ENCODE results near the gene MGST3. TPM values are rescaled to one million over a fixed set of nuclear protein-coding genes. Genes with fewer than 3 reads are reported as not detected.

The MGST3 gene
- total RNA-seq, 1 donor from 2014 or later, result 126 TPM

DNA sequence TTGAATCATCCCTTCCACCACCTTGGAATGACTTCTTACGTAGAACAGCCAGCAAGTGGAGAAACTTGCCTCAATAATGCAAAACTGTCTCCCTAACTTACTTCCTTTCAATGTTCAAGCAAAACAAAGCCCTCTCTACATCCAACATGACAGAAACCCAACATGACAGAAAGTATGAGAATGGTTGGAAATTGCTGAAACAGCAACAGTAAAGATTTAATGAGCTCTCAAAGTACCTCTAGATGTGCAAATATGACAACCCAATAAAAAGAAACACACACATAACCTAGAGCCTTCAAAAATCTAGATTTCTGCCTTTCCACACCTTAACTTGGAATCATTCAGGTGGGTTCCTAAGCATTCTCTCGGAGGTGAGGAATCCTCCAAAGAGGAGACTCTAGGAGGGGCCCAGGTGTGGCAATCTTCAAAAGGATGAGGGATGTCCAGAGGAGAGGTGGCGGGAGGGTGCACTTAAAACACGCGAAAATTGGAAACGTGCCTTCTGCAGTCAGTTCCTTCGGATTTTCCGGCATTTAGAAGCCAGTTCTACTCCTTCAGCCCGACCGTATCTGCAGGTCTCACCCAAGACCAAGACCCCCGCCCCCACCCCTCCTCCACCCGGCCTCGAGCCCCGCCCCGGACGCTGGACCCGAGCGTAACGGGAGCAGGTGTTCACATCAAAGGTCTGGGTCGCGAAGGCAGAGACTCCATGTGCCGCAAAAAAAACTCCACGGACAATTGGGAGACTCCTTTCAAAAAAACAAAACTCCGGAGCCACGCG lies 996 bp upstream of the MGST3 start:
- TF ChIP-seq, protein P1, sequence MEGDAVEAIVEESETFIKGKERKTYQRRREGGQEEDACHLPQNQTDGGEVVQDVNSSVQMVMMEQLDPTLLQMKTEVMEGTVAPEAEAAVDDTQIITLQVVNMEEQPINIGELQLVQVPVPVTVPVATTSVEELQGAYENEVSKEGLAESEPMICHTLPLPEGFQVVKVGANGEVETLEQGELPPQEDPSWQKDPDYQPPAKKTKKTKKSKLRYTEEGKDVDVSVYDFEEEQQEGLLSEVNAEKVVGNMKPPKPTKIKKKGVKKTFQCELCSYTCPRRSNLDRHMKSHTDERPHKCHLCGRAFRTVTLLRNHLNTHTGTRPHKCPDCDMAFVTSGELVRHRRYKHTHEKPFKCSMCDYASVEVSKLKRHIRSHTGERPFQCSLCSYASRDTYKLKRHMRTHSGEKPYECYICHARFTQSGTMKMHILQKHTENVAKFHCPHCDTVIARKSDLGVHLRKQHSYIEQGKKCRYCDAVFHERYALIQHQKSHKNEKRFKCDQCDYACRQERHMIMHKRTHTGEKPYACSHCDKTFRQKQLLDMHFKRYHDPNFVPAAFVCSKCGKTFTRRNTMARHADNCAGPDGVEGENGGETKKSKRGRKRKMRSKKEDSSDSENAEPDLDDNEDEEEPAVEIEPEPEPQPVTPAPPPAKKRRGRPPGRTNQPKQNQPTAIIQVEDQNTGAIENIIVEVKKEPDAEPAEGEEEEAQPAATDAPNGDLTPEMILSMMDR (IDR thresholded peaks at IDR 0.05; ENCODE audit: unreplicated experiment), result no peak
- H3K4me1 Mint-ChIP-seq, result peaks cover 32% of the 10 kb centered on the region
- no peaks in the 10 kb centered on the region for H3K36me3 Mint-ChIP-seq
- H3K27ac Mint-ChIP-seq, result no peak overlapping the region
- H3K9me3 Mint-ChIP-seq, result no peaks in the 10 kb centered on the region
- DNase-seq (ENCODE audit: low spot score in 2 of 2, unreplicated experiment in 2 of 2), result peak in 1 of 2 experiments; percentile 21
- no peak overlapping the region for H3K4me3 Mint-ChIP-seq
- no peaks in the 10 kb centered on the region for H3K27me3 Mint-ChIP-seq (ENCODE audit: low read depth)

DNA sequence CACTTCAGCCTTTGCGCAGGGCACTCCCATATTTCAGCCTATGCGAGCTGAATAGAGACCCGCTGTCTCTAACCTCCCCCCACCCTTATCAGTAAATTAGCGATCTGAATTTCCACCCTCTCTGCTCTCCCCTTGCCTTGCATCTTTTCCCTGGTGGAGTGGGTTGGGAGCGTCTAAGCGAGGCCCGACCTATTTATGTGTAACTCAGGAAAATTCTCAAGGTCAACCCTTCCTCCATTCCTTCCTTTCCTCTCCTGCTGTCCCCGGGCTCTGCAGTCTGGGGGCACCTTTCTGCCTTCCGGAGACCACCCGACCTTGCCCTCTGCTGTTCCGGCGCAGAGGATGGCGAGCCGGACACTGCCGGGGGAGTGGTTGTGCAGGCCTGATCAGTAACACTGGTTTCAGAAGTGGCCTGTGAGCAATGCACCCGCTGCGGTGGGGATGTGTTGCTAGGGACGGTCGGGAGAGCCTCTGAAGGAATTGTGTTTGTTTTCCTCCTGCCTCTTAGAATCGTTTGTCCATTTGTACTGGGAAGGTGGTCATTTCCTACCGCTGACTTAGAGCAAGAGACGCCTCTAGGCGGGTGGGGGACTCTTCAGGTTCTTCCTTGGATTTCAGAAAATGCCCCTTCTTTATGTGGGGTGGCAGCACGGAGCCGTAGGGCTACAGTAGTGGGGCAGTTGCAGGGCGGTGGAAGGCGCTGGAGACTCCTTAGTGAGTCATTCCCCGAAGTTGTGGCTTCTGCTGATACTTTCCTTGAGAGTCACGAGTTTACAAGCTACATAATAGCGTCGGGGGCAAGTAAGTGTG lies 513 bp downstream of the MGST3 start:
- DNase-seq (ENCODE audit: low spot score in 2 of 2, unreplicated experiment in 2 of 2), result peak in 1 of 2 experiments; percentile 61
- H3K4me3 Mint-ChIP-seq, result no peak overlapping the region
- TF ChIP-seq, protein P1 (IDR thresholded peaks at IDR 0.05; ENCODE audit: unreplicated experiment), result no peak
- peaks cover 32% of the 10 kb centered on the region for H3K4me1 Mint-ChIP-seq
- H3K27me3 Mint-ChIP-seq (ENCODE audit: low read depth), result no peaks in the 10 kb centered on the region
- no peak overlapping the region for H3K27ac Mint-ChIP-seq
- no peaks in the 10 kb centered on the region for H3K36me3 Mint-ChIP-seq
- no peaks in the 10 kb centered on the region for H3K9me3 Mint-ChIP-seq

DNA sequence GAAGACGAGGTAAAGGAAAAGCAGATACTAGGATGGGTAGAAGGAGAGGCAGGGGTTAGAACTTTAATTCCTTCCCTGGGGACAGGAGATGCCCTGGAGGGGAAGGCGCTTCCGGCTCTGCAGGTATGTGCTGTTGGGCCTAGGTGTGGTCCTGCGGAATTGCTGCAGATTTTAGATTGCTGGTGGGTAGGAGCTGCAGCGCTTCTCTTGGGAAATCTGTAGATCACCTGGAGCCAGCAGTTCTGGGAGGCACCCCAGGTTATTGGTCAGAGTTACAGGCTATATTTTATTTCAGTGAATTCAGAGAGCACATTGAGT lies 1.1 kb downstream of the MGST3 start:
- Mint-ChIP-seq H3K27ac (no peak overlapping the region), H3K9me3 (no peaks in the 10 kb centered on the region), H3K4me3 (no peak overlapping the region), H3K27me3 (ENCODE audit: low read depth) (no peaks in the 10 kb centered on the region), H3K4me1 (peaks cover 32% of the 10 kb centered on the region), H3K36me3 (peaks cover 5% of the 10 kb centered on the region)
- no peak for DNase-seq (ENCODE audit: low spot score in 2 of 2, unreplicated experiment in 2 of 2)
- TF ChIP-seq, protein P1 (IDR thresholded peaks at IDR 0.05; ENCODE audit: unreplicated experiment), result no peak

DNA sequence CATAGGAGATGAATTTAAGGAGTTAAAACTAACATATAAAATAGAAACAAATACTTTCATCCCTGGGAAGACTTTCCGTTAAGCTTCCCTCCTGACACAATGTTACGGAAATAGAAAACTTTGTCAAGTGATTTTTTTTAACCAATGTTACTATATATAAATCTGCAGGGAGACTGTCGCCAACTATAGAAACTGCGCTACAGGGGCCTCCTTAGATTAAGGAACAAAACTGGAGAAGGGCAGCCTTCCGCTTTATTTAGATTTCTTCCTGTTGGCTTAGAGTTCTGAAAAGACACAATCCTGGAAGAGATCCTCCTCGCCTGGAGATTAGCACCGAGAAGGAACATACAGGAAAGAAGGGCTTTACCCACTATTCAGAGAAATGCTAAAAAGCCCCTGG lies 1.5 kb downstream of the MGST3 start:
- Mint-ChIP-seq H3K4me1 (peaks cover 32% of the 10 kb centered on the region), H3K27ac (no peak overlapping the region), H3K9me3 (no peaks in the 10 kb centered on the region), H3K36me3 (peaks cover 5% of the 10 kb centered on the region), H3K27me3 (ENCODE audit: low read depth) (no peaks in the 10 kb centered on the region), H3K4me3 (no peak overlapping the region)
- no peak for DNase-seq (ENCODE audit: low spot score in 2 of 2, unreplicated experiment in 2 of 2)
- TF ChIP-seq, protein P1 (IDR thresholded peaks at IDR 0.05; ENCODE audit: unreplicated experiment), result no peak

DNA sequence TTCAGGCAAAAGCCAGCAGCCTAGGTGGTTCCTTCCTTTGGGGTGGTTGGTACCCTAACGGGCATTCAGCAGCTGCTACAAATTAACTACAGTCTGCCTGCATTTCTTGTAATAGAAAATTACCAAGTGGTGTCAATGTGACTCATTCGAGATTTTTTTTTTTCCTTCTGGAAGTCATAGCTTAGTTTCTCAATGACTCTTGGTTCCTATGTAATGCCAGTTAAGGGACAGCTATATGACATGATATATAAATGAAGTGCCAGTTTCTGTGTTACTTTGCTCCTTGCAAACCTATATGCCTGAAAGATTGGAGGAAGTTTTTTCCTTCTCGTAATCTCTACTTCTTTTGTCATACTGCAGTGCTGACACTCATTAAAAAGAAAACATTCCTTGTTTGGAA lies 2.6 kb downstream of the MGST3 start:
- Mint-ChIP-seq H3K4me1 (peaks cover 24% of the 10 kb centered on the region), H3K27ac (no peak overlapping the region), H3K27me3 (ENCODE audit: low read depth) (no peaks in the 10 kb centered on the region), H3K4me3 (no peak overlapping the region), H3K36me3 (peaks cover 5% of the 10 kb centered on the region), H3K9me3 (no peaks in the 10 kb centered on the region)
- TF ChIP-seq, protein P1 (IDR thresholded peaks at IDR 0.05; ENCODE audit: unreplicated experiment), result no peak
- DNase-seq (ENCODE audit: low spot score in 2 of 2, unreplicated experiment in 2 of 2), result no peak

Data from mesothelial cell of epicardium (in vitro differentiated cells).